Osteoblast (primary cell): ENCODE results near the gene KATNB1. TPM values are rescaled to one million over a fixed set of nuclear protein-coding genes. Genes with fewer than 3 reads are reported as not detected.

ENCODE experiments used
- DNase-seq: peaks from one replicate; pipeline ENCODE4 v3.0.0; 2011; ENCODE audit warnings: low spot score, mixed read lengths; ENCODE audit not compliant: insufficient read length; ENCODE audit errors: missing footprints
- H2AFZ ChIP-seq: 2 replicates; pipeline ENCODE4 v1.6.0; 2011; ENCODE audit warnings: mild to moderate bottlenecking, low read length
- H3K27ac ChIP-seq: 2 replicates; pipeline ENCODE4 v1.5.1; 2011; ENCODE audit warnings: mild to moderate bottlenecking, low read depth, low read length, moderate library complexity
- H3K27me3 ChIP-seq: 2 replicates; pipeline ENCODE4 v1.6.0; 2012; ENCODE audit warnings: mild to moderate bottlenecking, control low read depth, inconsistent platforms, low read length, moderate library complexity; ENCODE audit not compliant: insufficient read depth
- H3K36me3 ChIP-seq: 2 replicates; pipeline ENCODE4 v1.5.1; 2011; ENCODE audit warnings: mild to moderate bottlenecking, low read length, control low read depth, moderate library complexity; ENCODE audit not compliant: insufficient read depth
- H3K4me1 ChIP-seq: 2 replicates; pipeline ENCODE4 v1.5.1; 2011; ENCODE audit warnings: mild to moderate bottlenecking, low read length, control low read depth, moderate library complexity; ENCODE audit not compliant: insufficient read depth
- H3K4me2 ChIP-seq: 2 replicates; pipeline ENCODE4 v1.6.0; 2011; ENCODE audit warnings: mild to moderate bottlenecking, low read length; ENCODE audit not compliant: insufficient read depth
- H3K4me3 ChIP-seq: fragments of 200-600 bp; sonication (generic); 3 replicates; pipeline ENCODE4 v1.5.1; 2012; ENCODE audit warnings: mild to moderate bottlenecking, low read length, inconsistent platforms; ENCODE audit not compliant: insufficient read depth
- H3K79me2 ChIP-seq: 2 replicates; pipeline ENCODE4 v1.6.0; 2012; ENCODE audit warnings: mild to moderate bottlenecking, low read length, control low read depth, inconsistent platforms; ENCODE audit not compliant: insufficient read depth
- H3K9me3 ChIP-seq: 2 replicates; pipeline ENCODE4 v1.5.1; 2011; ENCODE audit warnings: low read depth, low read length, control low read depth
- H4K20me1 ChIP-seq: 2 replicates; pipeline ENCODE4 v1.6.0; 2012; ENCODE audit warnings: mild to moderate bottlenecking, low read length, control low read depth; ENCODE audit not compliant: insufficient read depth
- CTCF ChIP-seq: IDR thresholded peaks from 2 replicates; pipeline ENCODE4 v1.5.1; 2011; ENCODE audit warnings: mild to moderate bottlenecking, low read depth, low read length, moderate library complexity; ENCODE audit errors: extremely low read depth
- total RNA-seq: library from RNA; depleted of rRNA; stranded (reverse); fragments of >200 nt; gene quantifications from 2 replicates; pipeline ENCODE4 v1.2.3, GENCODE V29; 2012

The KATNB1 gene
- total RNA-seq, 1 donor: 24.6 TPM

DNA sequence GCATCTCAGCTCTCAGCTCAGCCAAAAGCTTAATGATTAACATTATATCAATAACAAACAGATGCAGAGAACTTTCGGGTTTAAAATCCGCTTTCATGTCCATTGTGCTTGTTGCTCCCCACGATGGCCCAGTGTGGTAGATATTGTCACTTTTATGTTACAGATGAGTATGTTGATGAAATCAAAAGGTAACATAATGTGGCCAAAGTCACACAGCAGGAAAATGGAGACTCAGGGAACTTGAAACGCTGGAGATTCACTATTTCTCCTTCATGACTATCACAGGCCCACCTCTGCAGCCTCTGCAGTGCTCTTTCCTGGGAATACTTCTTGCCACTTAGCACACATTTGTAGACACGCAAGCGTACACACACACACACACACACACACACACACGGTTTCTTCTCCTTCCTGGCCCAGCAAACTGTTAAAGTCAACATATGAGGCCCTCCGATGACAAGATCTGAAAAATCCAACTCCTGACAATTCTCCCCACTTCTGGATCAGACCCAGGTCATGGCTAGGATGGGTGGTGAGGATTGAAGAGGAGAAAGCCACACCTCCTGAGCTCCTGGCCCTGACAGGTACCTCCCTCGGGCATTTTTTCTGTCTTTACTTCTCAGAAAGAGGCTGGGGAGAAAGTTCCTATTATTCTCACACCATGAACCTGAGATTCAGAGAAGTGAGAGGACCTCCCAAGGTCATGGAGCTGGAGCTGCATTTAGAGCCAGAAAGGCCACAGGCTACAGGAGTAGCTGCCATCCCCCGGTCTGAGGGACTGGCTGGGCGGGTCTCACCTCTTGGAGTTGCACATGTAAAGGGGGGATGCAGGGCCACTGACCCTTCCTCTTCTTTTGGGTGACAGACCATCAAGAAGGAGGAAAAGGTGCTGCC lies 31.3 kb upstream of the KATNB1 start:
- H3K36me3 ChIP-seq: no peaks in the 10 kb centered on the region
- no peaks in the 10 kb centered on the region for H3K4me1 ChIP-seq
- no peak overlapping the region for H2AFZ ChIP-seq
- no peak overlapping the region for H3K4me2 ChIP-seq
- TF ChIP-seq CTCF: no peak
- H3K27me3 ChIP-seq: peaks cover 22% of the 10 kb centered on the region
- no peaks in the 10 kb centered on the region for H3K9me3 ChIP-seq
- H4K20me1 ChIP-seq: no peaks in the 10 kb centered on the region
- H3K79me2 ChIP-seq: no peaks in the 10 kb centered on the region
- H3K27ac ChIP-seq: no peak overlapping the region
- H3K4me3 ChIP-seq: no peak overlapping the region
- DNase-seq: no peak

DNA sequence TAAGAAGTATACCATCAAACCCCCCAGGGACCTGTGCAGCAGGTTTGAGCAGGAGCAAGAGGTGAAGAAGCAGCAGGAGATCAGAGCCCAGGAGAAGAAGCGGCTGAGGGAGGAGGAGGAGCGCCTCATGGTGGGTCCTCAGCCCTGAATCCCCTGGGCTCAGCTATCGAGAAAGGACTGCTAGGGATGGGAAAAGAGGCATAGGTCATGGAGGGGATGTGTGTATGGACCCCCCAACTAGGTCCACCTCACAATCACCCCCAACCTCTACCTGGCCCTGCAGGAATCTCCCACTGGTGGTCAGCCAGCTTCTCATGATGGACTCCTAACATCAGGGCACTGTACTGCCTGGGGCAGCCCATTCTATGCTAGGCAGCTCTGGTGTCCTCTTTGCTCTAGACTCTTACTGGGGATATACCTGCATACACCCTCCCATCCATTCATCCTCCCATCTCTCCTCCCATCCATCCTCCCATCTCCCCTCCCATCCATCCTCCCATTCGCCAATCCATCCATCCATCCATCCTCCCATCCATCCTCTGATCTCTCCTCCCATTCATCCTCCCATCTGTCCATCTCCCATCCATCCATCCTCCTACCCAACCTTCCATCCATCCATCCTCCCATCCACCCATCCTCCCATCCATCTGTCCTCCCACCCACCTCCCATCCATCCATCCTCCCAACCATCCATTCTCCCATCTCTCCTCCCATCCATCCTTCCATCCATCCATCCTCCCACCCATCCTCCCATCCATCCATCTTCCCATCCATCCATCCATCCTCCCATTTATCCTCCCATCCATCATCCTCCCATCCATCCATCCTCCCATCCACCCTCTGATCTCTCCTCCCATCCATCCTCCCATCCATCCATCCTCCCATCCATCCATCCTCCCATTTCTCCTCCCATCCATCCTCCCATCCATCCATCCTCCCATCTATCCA lies 30.4 kb upstream of the KATNB1 start:
- no peak overlapping the region for H2AFZ ChIP-seq
- no peak overlapping the region for H3K4me2 ChIP-seq
- DNase-seq: no peak
- peaks cover 28% of the 10 kb centered on the region for H3K27me3 ChIP-seq
- no peaks in the 10 kb centered on the region for H3K79me2 ChIP-seq
- TF ChIP-seq CTCF: no peak
- no peaks in the 10 kb centered on the region for H4K20me1 ChIP-seq
- no peaks in the 10 kb centered on the region for H3K4me1 ChIP-seq
- H3K9me3 ChIP-seq: no peaks in the 10 kb centered on the region
- no peaks in the 10 kb centered on the region for H3K36me3 ChIP-seq
- no peak overlapping the region for H3K4me3 ChIP-seq
- H3K27ac ChIP-seq: no peak overlapping the region

GRCh38 chr16:57706717-57707116 lies 28.9 kb upstream of the KATNB1 start:
- no peaks in the 10 kb centered on the region for H4K20me1 ChIP-seq
- no peaks in the 10 kb centered on the region for H3K79me2 ChIP-seq
- H3K36me3 ChIP-seq: no peaks in the 10 kb centered on the region
- no peak overlapping the region for H3K4me2 ChIP-seq
- no peak overlapping the region for H3K4me3 ChIP-seq
- no peaks in the 10 kb centered on the region for H3K9me3 ChIP-seq
- H3K4me1 ChIP-seq: no peaks in the 10 kb centered on the region
- H3K27ac ChIP-seq: no peak overlapping the region
- peaks cover 41% of the 10 kb centered on the region for H3K27me3 ChIP-seq
- DNase-seq: no peak
- H2AFZ ChIP-seq: no peak overlapping the region
- TF ChIP-seq CTCF: no peak

- Histone ChIP-seq H2AFZ (no peak overlapping the region), H3K4me3 (no peak overlapping the region), H3K4me1 (no peaks in the 10 kb centered on the region), H3K27me3 (peaks cover 43% of the 10 kb centered on the region), H3K9me3 (no peaks in the 10 kb centered on the region), H4K20me1 (no peaks in the 10 kb centered on the region), H3K79me2 (no peaks in the 10 kb centered on the region), H3K27ac (no peak overlapping the region), H3K4me2 (no peak overlapping the region), H3K36me3 (no peaks in the 10 kb centered on the region)
- DNase-seq: no peak
- no peak for TF ChIP-seq CTCF
Observed at GRCh38 chr16:57707331-57707730, 28.2 kb upstream of the KATNB1 start.
